Measurements from ENCODE around the gene SPAAR.
A peak's percentile ranks its signal among the peaks of the same experiment; 100 is the strongest.
"Not testable (repeated sequence)": the region's sequence is repeated elsewhere in the genome, so short reads cannot be mapped to it uniquely, and the experiment has no call there.

The SPAAR gene

DNA sequence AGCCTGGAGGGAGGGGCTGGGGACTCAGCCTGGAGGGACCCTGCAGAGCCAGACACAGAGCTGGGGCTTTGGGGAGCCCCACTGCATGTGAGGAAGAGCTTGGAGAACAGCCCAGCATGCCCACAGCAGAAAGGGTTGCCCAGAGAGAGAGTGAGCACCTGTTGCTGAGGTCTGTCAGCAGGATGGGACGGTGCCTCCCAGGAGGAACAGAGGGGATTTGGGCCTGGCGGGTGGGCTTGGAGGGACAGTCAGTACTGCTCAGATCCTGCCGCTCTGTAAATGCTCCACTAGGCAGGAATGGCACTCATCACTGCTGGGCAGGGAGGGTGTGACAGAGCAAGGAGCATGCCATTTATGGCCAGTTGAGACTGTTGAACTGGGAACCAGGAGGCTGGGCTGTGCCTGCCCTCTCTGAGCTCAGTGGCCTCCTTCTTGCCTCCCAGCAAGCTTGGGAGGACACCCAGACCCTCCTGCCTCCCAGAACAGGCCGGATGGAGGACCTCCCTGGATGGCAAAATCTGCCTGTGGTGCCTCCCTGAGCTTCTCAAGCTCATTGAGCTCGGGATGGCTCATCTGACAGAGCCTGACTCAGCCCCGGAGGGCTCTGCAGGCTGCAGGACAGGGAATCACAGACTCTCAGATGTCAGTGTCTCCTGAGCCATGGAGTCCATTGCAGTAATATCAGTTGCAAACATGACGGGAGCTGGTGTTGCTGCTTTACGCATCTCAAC, 4.1 kb upstream of the SPAAR start:
- no peak for DNase-seq

DNA sequence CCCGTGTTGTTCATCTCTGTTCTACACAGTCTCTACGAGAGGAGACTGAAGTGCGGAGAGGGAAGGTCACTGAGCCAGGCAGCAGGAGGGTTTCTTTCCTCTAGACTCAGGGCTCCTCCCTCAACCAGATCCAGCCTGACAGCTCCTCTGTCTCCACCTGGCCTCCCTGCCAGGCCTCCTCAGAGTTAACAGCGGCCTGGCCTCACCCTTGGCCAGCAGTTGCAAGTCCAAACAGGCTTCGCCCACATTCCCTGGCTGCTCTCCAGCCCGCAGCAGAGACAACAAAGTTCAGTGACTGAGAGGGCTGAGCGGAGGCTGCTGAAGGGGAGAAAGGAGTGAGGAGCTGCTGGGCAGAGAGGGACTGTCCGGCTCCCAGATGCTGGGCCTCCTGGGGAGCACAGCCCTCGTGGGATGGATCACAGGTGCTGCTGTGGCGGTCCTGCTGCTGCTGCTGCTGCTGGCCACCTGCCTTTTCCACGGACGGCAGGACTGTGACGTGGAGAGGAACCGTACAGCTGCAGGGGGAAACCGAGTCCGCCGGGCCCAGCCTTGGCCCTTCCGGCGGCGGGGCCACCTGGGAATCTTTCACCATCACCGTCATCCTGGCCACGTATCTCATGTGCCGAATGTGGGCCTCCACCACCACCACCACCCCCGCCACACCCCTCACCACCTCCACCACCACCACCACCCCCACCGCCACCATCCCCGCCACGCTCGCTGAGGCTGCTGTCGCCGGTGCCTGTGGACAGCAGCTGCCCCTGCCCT, 3.2 kb upstream of the SPAAR start, which contains the start of gene HRCT1:
HRCT1 (plus strand) TSS at position 291 of the 768 bp plus-strand sequence; CDS start at position 377, 86 bp downstream.
- DNase-seq, result peak; percentile 77

- DNase-seq, result no peak
These were observed 2.2 kb upstream of the SPAAR start for GRCh38 chr9:35906923-35907699.

- peak; percentile 50 for DNase-seq
These were observed 1.4 kb upstream of the SPAAR start for GRCh38 chr9:35907711-35908503.

DNA sequence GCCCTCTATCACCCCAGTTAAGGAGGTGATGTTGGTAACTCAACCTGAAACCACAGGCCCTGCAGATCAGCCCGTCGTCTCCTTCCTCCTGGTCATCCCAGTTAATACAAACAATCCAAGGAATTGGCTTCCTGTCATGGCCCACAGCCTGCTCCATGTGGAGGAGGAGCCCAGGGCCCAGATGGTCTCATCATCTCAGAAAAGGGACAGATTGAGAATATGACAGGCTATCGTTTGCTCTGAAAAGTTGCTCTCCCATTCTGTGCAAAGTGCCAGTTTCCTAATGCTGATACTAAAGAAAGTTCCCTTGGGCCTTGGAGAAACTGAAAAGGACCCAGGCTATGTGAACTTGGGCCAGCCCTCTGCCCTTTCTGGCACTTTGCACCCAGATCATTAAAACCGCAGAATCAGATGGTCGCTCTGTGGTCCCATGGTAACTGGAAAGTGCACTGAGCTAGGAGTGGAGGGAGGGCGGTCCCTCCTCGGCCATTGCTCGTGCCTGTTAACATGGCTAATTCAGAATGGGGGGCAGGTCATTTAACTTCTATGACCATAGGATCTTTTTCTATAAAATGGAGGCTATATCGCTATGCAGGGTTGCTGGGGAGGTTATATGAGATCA, 675 bp upstream of the SPAAR start:
- no peak for DNase-seq

DNA sequence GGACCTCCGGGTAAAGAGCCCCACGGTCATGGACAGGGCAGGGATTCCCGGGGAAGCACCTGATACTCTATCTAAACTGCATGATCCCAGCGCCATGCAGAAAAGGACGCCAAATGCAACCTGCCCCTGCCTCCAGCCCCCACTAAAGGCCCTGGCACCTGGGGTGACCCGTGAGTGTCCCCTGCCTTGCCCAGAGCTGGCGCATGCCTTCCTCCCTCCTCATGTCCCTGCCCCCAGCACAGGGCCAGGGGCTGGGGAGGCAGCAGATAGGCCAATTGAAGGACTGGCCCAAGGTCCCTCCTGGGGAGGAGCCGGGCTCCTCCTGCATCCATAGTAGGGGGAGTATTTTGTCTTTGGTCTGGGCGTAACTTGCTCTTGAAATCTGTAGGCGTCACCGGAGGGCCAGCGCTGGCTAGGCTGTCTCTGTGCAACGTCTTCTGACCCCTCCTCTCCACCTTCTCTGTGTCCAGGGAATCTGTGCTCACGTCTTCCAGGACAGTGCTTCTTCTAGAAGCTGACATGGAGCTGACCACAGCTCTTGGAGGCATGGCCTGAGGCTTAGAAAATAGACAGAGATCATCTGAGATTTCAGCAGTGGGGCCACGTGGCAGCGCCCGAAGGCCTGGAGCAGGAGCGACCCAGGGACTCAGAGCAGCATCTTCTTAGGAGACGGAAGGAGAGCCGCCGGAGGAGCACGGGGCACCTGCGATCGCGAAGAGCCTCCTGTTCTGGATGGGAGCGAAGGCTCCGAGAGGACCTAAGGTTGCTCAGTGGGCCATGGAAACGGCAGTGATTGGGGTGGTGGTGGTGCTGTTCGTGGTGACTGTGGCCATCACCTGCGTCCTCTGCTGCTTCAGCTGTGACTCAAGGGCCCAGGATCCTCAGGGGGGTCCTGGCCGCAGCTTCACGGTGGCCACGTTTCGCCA, 660 bp downstream of the SPAAR start:
- no peak for DNase-seq

GRCh38 chr9:35910613-35911359, 1.5 kb downstream of the SPAAR start:
- peak; percentile 19 for DNase-seq

GRCh38 chr9:35911690-35912089, 2.4 kb downstream of the SPAAR start:
- no peak for DNase-seq

- DNase-seq, result no peak
These were observed 3.6 kb downstream of the SPAAR start for GRCh38 chr9:35912791-35913400.

DNA sequence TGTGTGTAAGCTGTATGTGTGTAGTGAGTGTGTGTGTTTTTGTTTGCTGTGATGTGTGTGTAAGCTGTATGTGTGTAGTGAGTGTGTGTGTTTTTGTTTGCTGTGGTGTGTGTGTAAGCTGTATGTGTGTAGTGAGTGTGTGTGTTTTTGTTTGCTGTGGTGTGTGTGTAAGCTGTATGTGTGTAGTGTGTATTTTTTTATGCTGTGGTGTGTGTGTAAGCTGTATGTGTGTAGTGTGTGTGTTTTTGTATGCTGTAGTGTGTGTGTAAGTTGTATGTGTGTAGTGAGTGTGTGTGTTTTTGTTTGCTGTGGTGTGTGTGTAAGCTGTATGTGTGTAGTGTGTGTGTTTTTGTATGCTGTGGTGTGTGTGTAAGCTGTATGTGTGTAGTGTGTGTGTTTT, 4.1 kb downstream of the SPAAR start:
- not testable (repeated sequence) for DNase-seq

DNA sequence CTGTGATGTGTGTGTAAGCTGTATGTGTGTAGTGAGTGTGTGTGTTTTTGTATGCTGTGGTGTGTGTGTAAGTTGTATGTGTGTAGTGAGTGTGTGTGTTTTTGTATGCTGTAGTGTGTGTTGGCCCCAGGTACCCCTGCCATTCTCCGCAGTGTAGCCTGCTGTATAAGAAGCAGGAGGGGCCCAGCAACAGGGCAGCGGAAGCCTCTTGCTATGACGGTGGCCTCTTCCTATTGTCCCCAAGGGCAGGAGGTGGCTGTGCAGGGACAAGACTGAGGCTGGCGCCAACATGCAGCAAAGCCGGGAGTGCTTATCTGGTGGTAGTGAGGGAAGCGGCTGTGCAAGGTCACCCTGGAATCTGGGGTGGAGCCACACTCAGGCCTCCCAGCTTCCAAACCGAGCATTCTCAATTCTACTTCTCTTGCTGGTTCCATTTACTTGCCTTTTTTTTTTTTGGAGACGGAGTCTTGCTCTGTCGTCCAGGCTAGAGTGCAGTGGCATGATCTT, 5.1 kb downstream of the SPAAR start:
- no peak for DNase-seq

DNA sequence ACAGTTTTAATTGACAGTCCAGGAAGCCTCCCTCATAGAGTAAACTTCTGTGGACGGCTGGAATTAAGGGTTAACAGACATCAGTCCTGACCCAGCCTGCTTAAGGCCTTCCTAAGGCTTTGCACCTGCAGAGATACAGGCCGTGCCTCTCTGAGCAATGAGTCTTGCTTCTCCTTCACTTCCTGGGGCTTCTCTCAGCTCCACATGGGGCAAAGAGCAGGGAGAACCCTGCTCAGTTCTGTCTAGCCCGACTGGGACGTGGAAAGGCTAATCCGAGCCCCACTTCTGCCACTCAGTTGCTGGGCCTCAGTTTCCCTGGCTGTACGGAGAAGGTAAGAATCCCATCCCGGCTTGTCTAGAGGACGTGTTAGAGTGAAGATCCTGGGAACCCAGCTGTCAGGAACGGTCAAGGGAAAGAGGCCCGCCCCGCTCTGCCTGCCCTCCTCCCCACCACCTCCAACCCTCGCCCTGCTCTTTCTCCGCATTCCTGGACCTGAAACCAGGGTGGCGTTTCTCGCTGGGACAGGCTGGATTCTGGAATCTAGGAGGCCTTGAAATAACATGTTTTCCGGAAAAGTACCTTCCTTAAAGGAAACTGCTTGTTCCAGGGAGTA, 6.5 kb downstream of the SPAAR start:
- no peak for DNase-seq

DNA sequence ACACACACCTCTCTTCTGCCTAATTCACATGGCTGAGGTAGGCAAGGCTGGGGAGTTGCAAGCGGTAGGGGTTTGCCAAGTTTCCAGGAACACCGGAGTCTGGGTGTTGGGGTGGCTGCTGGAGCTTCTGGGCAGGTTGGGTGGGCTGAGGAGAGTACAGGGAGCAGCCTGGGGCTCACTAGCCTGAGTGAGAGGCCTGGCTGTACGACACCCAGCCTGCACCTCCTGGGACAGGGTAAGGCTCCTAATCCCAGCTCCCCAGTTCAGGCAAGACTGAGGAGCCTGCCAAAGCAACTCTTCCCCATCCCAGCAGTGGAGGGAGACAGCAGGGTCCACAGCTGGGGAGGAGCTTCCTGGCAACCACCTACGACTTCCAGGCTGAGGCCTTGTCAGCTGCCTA, 8.0 kb downstream of the SPAAR start:
- DNase-seq, result no peak

DNA sequence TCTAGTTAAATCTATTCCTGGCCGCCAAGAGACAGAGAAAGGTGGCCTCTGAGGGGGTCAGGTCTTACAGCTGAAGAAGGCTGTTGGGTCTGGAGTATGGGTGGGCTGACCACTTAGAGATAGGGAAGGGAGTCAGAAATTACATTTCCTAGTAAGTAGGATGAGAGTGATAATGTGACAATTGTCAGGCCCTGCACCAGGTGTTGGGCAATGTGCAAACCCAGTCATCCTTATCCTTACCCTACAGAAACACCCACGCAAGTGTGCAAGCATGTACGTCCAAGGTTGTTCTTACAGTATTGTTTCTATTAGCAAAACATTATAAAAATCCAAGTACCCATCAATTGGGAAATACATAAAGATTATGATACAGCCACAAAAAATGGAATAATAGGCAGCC, 9.5 kb downstream of the SPAAR start:
- no peak for DNase-seq

- no peak for DNase-seq
These were observed 10.1 kb downstream of the SPAAR start for GRCh38 chr9:35919212-35920008.

GRCh38 chr9:35920051-35920620, 10.8 kb downstream of the SPAAR start:
- DNase-seq, result no peak

GRCh38 chr9:35923598-35923926, 14.3 kb downstream of the SPAAR start:
- DNase-seq, result no peak

Measured in DMS153 (cell line).